Measurements from ENCODE around the gene PRDM4. TPM values are rescaled to one million over a fixed set of nuclear protein-coding genes. Genes with fewer than 3 reads are reported as not detected.

Gene PRDM4
- total and polyA plus RNA-seq, 2 of the 13 experiments (the other 11 are each of a cell fraction or from before 2014, with no cell fraction given), result 9.9 to 15.3 TPM

DNA sequence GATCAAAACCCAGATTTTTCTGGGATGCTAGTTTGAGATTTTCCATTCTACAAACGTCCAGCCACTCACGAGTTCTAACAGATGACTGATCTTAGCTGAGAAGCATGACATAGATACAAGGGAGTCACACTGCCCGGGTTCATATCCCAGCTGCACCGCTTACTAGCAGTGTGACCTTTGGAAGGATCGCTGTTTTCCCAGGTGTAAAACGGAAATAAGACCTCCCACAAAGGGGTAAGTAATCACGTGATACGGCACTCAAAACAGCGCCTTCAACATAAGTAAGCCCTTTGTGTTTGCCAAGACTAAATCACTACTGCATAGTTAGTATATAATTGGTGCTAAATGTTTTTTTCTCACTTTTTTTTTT lies 76.0 kb downstream of the PRDM4 start (continued):
- TF ChIP-seq NFAT5 (CRISPR knock-in tag; IDR thresholded peaks at IDR 0.05) (no peak), NBN (conservative IDR thresholded peaks at IDR 0.05) (no peak), DZIP1 (CRISPR knock-in tag; IDR thresholded peaks at IDR 0.05) (no peak), MEIS1 (CRISPR knock-in tag; IDR thresholded peaks at IDR 0.05; ENCODE audit: borderline replicate concordance) (no peak), ZKSCAN5 (CRISPR knock-in tag; IDR thresholded peaks at IDR 0.05) (no peak), NFKBIZ (CRISPR knock-in tag; IDR thresholded peaks at IDR 0.05) (0 out of 2 replicates have a peak, but pooled peaks have one; percentile 27), PBX3 (CRISPR knock-in tag; IDR thresholded peaks at IDR 0.05; ENCODE audit: borderline replicate concordance) (no peak), SP140L (CRISPR knock-in tag; IDR thresholded peaks at IDR 0.05; ENCODE audit: borderline replicate concordance) (0 out of 2 replicates have a peak, but pooled peaks have one; percentile 39), RAD51 (IDR thresholded peaks at IDR 0.05; ENCODE audit: borderline replicate concordance) (peak; percentile 95), STAG1 (CRISPR knock-in tag; IDR thresholded peaks at IDR 0.05) (no peak)
- TF ChIP-seq, protein P1, sequence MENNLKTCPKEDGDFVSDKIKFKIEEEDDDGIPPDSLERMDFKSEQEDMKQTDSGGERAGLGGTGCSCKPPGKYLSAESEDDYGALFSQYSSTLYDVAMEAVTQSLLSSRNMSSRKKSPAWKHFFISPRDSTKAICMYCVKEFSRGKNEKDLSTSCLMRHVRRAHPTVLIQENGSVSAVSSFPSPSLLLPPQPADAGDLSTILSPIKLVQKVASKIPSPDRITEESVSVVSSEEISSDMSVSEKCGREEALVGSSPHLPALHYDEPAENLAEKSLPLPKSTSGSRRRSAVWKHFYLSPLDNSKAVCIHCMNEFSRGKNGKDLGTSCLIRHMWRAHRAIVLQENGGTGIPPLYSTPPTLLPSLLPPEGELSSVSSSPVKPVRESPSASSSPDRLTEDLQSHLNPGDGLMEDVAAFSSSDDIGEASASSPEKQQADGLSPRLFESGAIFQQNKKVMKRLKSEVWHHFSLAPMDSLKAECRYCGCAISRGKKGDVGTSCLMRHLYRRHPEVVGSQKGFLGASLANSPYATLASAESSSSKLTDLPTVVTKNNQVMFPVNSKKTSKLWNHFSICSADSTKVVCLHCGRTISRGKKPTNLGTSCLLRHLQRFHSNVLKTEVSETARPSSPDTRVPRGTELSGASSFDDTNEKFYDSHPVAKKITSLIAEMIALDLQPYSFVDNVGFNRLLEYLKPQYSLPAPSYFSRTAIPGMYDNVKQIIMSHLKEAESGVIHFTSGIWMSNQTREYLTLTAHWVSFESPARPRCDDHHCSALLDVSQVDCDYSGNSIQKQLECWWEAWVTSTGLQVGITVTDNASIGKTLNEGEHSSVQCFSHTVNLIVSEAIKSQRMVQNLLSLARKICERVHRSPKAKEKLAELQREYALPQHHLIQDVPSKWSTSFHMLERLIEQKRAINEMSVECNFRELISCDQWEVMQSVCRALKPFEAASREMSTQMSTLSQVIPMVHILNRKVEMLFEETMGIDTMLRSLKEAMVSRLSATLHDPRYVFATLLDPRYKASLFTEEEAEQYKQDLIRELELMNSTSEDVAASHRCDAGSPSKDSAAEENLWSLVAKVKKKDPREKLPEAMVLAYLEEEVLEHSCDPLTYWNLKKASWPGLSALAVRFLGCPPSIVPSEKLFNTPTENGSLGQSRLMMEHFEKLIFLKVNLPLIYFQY (CRISPR knock-in tag; IDR thresholded peaks at IDR 0.05; ENCODE audit: borderline replicate concordance), result peak; percentile 18; the same call in 1 of the 2 replicates
